Brain microvascular endothelial cell (primary cell): ENCODE measurements around the gene HK1.

Experiments
- DNase-seq: peaks from one replicate; pipeline ENCODE4 v3.0.0-alpha.2; 2020
- H3K27ac ChIP-seq: fragments of 250-450 bp; sonication (Bioruptor Pico); 2 replicates; pipeline ENCODE4 v1.5.1; 2020; ENCODE audit warnings: mild to moderate bottlenecking, moderate library complexity
- H3K27me3 ChIP-seq: fragments of 250-450 bp; sonication (Bioruptor Pico); replicated peaks from 2 replicates; pipeline ENCODE4 v1.5.1; 2020; ENCODE audit warnings: mild to moderate bottlenecking
- H3K36me3 ChIP-seq: fragments of 250-450 bp; sonication (Bioruptor Pico); replicated peaks from 2 replicates; pipeline ENCODE4 v1.5.1; 2020; ENCODE audit warnings: mild to moderate bottlenecking
- H3K4me3 ChIP-seq: 2 replicates; pipeline ENCODE4 v1.5.1; 2011; ENCODE audit warnings: low read depth, mild to moderate bottlenecking, control low read depth, low read length, moderate library complexity
- CTCF ChIP-seq: IDR thresholded peaks from 2 replicates; pipeline ENCODE4 v1.5.1; 2011; ENCODE audit warnings: low read depth, mild to moderate bottlenecking, moderate library complexity, low read length, control low read depth, inconsistent platforms; ENCODE audit errors: missing control alignments
- in situ Hi-C: cut with HindIII; loops from 2 replicates; pipeline ENCODE4 v1.10.0; 2017; ENCODE audit warnings: low sequenced_read_pairs, low pct_ligation_motif_present

Gene HK1

DNA sequence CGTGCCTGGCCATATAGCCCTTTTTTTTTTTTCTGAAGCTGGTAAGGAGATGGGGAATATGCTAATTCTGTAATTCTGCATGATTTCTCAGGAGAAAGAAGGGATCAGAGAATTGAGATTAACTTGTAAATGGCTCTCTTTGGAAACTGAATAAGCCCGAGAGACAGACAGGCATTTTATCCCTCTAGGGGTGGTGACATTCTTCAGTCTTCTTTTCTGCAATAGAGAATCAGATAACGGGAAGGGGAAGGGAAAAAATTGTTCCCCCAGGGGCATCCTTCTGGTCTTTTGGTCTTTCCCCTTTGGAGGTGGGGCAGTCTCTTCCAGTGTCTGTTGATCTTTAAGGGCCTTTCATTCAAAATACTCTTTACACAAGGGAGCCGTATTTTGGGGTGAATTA lies 34.2 kb downstream of the HK1 start:
- in situ Hi-C loops: no loop called here
- Histone ChIP-seq H3K4me3 (no peak overlapping the region), H3K36me3 (no peaks in the 10 kb centered on the region), H3K27me3 (no peaks in the 10 kb centered on the region), H3K27ac (no peak overlapping the region)
- no peak for TF ChIP-seq CTCF
- DNase-seq: no peak

DNA sequence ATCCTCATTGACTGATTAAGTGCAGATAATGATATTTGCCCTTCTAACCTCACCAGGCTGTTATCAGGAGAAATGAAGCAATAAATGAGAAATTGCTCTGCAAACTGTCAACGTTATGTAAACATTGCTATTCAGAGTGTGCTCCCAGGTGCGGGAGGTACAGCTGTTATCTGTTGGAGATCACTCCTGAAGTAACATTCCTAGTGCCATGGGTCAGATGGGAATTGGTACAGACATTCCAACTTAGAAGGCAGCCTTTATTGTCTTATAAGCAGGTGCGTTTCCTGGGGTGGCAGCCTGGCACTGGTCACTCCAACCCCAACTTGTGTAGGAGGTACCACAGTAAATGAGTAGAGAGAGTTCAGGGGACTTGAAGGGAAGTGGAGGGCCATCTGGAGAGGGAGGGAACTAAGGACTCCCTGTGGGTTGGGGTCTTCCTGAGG lies 36.8 kb downstream of the HK1 start:
- Histone ChIP-seq H3K27me3 (no peaks in the 10 kb centered on the region), H3K4me3 (no peak overlapping the region), H3K27ac (no peak overlapping the region), H3K36me3 (no peaks in the 10 kb centered on the region)
- in situ Hi-C loops: no loop called here
- no peak for DNase-seq
- no peak for TF ChIP-seq CTCF

GRCh38 chr10:69315610-69316312 lies 37.5 kb downstream of the HK1 start:
- TF ChIP-seq CTCF: no peak
- in situ Hi-C loops: no loop called here
- no peaks in the 10 kb centered on the region for H3K27me3 ChIP-seq
- peak; percentile 16 for DNase-seq
- no peaks in the 10 kb centered on the region for H3K36me3 ChIP-seq
- H3K27ac ChIP-seq: no peak overlapping the region
- no peak overlapping the region for H3K4me3 ChIP-seq

DNA sequence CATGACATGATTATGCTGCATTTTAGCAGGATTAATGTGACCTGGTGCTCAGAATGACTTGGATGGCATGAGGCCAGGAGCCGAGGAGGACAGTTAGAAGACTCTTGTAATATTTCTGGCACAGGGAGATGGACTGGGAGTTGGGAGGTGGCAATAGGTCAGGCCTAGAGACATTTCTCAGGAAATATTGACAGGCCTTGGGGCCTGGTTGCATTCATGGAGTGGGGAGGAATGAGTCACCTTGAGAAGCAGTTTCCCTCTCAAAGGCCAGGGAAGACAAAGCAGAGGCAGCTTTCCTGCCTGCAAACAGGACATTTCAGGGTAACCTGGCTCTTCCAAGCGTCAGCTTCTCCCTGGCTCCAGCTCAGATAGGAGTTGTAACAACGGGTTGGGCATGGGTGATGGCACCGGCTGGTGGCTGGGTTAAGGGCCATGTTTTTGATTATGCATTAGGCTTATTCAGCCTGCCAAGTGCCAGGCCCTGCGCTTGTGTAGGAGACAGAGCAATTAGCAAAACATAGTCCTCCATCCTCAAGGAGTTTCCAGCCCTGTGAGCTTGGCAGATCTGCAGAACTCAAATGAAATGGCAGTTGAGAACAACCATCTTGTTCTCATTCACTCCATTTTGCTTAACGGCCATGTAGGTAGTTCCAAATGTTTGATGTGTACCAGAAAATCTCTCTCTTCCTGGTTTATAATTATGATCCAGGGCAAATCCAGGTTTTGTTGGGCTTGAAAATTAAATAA lies 38.2 kb downstream of the HK1 start:
- Histone ChIP-seq H3K36me3 (no peaks in the 10 kb centered on the region), H3K27ac (no peak overlapping the region), H3K4me3 (no peak overlapping the region), H3K27me3 (no peaks in the 10 kb centered on the region)
- DNase-seq: peak; percentile 23
- in situ Hi-C loops: no loop called here
- no peak for TF ChIP-seq CTCF

GRCh38 chr10:69317175-69317604 lies 38.9 kb downstream of the HK1 start:
- no peaks in the 10 kb centered on the region for H3K27me3 ChIP-seq
- H3K4me3 ChIP-seq: no peak overlapping the region
- in situ Hi-C loops: no loop called here
- no peak overlapping the region for H3K27ac ChIP-seq
- H3K36me3 ChIP-seq: no peaks in the 10 kb centered on the region
- no peak for DNase-seq
- no peak for TF ChIP-seq CTCF
